NB4 (cell line): ENCODE measurements around the gene CWC27.

Experiments used
- POLR2A ChIP-seq: IDR thresholded peaks from 2 replicates; pipeline ENCODE4 v1.6.1; 2011; ENCODE audit warnings: mild to moderate bottlenecking; ENCODE audit not compliant: insufficient read length; ENCODE audit errors: extremely low read depth
- TF ChIP-seq, protein P1 (sequence below): IDR thresholded peaks from one replicate; pipeline ENCODE4 v1.5.1; 2012; ENCODE audit warnings: low read depth, low read length

DNA sequence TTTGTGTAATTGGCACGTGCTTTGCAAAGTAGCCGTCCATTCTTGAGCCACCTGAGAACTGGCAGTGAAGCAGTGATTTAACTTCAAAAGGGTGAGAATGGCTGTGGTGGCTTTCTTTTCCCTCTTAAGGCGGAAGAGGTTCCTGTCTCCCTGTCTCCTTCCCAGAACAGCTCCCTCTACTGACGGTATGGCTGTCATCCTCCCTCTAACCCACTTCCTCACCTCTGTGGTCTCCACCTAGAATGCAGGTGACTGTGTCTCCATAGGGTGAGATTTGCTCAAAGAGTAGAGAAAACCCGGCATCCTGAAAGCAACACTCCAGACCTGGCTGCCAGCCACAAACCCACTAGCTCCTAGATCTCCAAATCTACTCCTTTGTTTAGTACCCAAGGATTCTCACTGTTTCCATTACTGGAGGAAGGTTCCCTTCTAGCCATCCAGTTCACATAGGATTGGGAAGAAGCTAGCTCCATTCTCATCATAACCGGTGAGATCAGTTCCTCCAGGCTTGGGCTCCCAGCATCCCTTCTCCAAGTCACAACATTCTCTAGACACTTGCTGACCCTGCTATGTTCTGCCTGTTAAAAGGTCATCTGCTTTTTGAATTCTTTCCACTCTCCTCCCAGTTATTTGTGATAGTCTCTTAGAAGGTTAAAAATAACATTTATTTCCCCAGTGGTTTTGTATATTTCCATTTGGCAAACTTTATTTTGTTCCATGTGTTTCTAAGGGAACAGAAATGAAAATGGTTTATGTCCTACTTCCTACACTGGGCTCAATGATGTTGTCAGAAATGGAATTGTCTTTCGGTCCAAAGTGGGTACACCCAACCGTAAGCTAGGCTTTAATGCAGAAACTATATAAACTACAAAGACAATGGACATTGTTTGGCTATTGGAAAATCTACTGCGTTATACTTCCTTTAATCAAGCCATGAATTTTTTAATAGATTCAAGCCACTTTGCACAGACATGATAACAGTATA is 269.4 kb downstream of the CWC27 start:
- TF ChIP-seq POLR2A = no peak
- TF ChIP-seq, protein P1, sequence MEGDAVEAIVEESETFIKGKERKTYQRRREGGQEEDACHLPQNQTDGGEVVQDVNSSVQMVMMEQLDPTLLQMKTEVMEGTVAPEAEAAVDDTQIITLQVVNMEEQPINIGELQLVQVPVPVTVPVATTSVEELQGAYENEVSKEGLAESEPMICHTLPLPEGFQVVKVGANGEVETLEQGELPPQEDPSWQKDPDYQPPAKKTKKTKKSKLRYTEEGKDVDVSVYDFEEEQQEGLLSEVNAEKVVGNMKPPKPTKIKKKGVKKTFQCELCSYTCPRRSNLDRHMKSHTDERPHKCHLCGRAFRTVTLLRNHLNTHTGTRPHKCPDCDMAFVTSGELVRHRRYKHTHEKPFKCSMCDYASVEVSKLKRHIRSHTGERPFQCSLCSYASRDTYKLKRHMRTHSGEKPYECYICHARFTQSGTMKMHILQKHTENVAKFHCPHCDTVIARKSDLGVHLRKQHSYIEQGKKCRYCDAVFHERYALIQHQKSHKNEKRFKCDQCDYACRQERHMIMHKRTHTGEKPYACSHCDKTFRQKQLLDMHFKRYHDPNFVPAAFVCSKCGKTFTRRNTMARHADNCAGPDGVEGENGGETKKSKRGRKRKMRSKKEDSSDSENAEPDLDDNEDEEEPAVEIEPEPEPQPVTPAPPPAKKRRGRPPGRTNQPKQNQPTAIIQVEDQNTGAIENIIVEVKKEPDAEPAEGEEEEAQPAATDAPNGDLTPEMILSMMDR = peak; percentile 19
